Measurements from ENCODE around the gene ZNF518A.
"Not testable (repeated sequence)": the region's sequence is repeated elsewhere in the genome, so short reads cannot be mapped to it uniquely, and the experiment has no call there.

Gene ZNF518A

GRCh38 chr10:96172666-96173065, 42.6 kb downstream of the ZNF518A start:
- no peak overlapping the region for H3K4me3 ChIP-seq (ENCODE audit: low read depth, low read length)
- TF ChIP-seq CTCF (IDR thresholded peaks at IDR 0.05; ENCODE audit: low read depth, low read length), result no peak

GRCh38 chr10:96176985-96177384, 46.9 kb downstream of the ZNF518A start:
- TF ChIP-seq CTCF (IDR thresholded peaks at IDR 0.05; ENCODE audit: low read depth, low read length), result no peak
- no peak overlapping the region for H3K4me3 ChIP-seq (ENCODE audit: low read depth, low read length)

- no peak overlapping the region for H3K4me3 ChIP-seq (ENCODE audit: low read depth, low read length)
- no peak for TF ChIP-seq CTCF (IDR thresholded peaks at IDR 0.05; ENCODE audit: low read depth, low read length)
Observed at GRCh38 chr10:96188421-96188820, 58.3 kb downstream of the ZNF518A start.

DNA sequence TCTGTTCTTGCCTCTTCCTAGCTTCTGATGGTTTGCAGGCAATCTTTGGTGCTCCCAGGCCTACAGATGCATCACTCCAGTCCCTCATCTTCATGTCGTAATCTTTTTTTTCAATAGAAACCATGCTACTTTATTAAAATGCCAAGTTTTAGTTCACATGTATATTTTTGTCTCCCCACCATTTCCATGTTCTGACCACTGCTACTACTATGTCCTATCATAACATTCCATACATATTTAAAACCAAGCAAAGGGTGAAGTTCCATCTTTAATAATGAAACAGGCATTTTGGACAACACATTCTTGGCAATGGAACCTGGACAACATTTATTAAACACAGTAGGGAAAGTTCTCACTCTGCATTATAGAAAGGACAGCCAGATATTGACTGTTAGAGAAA, 58.8 kb downstream of the ZNF518A start:
- TF ChIP-seq CTCF (IDR thresholded peaks at IDR 0.05; ENCODE audit: low read depth, low read length), result no peak
- no peak overlapping the region for H3K4me3 ChIP-seq (ENCODE audit: low read depth, low read length)

- not testable (repeated sequence) for H3K4me3 ChIP-seq (ENCODE audit: low read depth, low read length)
Observed at GRCh38 chr10:96189505-96189904, 59.4 kb downstream of the ZNF518A start.

GRCh38 chr10:96201525-96201924, 71.4 kb downstream of the ZNF518A start:
- H3K4me3 ChIP-seq (ENCODE audit: low read depth, low read length), result no peak overlapping the region
- TF ChIP-seq CTCF (IDR thresholded peaks at IDR 0.05; ENCODE audit: low read depth, low read length), result no peak

- no peak overlapping the region for H3K4me3 ChIP-seq (ENCODE audit: low read depth, low read length)
- TF ChIP-seq CTCF (IDR thresholded peaks at IDR 0.05; ENCODE audit: low read depth, low read length), result no peak
Observed at GRCh38 chr10:96205580-96205979, 75.5 kb downstream of the ZNF518A start.

- H3K4me3 ChIP-seq (ENCODE audit: low read depth, low read length), result no peak overlapping the region
- no peak for TF ChIP-seq CTCF (IDR thresholded peaks at IDR 0.05; ENCODE audit: low read depth, low read length)
Observed at GRCh38 chr10:96208271-96208670, 78.2 kb downstream of the ZNF518A start.
